ENCODE results near the gene PPP1R26. TPM values are rescaled to one million over a fixed set of nuclear protein-coding genes. Genes with fewer than 3 reads are reported as not detected.
A peak's percentile ranks its signal among the peaks of the same experiment; 100 is the strongest.

PPP1R26 gene
- polyA plus RNA-seq, 1 donor from 2014 or later: 20.1 TPM

GRCh38 chr9:135478191-135478590 lies 1.4 kb upstream of the PPP1R26 start:
- no peak overlapping the region for H3K4me2 ChIP-seq (ENCODE audit: low read length)
- no peaks in the 10 kb centered on the region for H4K20me1 ChIP-seq (ENCODE audit: insufficient read depth)
- no peak overlapping the region for H3K27ac ChIP-seq (ENCODE audit: low read length)
- H3K9ac ChIP-seq (ENCODE audit: low read length): no peak overlapping the region
- H3K27me3 ChIP-seq (ENCODE audit: insufficient read depth, low read depth, low read length): no peaks in the 10 kb centered on the region
- H3K79me2 ChIP-seq (replicated peaks; ENCODE audit: insufficient read depth, low read length): no peaks in the 10 kb centered on the region
- H2AFZ ChIP-seq (ENCODE audit: low read depth, low read length): no peak overlapping the region
- no peaks in the 10 kb centered on the region for H3K9me2 ChIP-seq (ENCODE audit: insufficient read depth, low read length)
- no peak overlapping the region for H3K4me3 ChIP-seq (ENCODE audit: low read length)
- H3K9me3 ChIP-seq (ENCODE audit: low read length): no peaks in the 10 kb centered on the region
- TF ChIP-seq EP300 (conservative IDR thresholded peaks at IDR 0.05; ENCODE audit: poor library complexity, severe bottlenecking) (no peak), CTCF (IDR thresholded peaks at IDR 0.05; ENCODE audit: poor library complexity, severe bottlenecking) (no peak), RAD21 (conservative IDR thresholded peaks at IDR 0.05) (no peak), EZH2 (IDR thresholded peaks at IDR 0.05; ENCODE audit: borderline replicate concordance, insufficient read depth, low read length, poor library complexity, severe bottlenecking) (no peak), POLR2AphosphoS5 (IDR thresholded peaks at IDR 0.05) (no peak), REST (IDR thresholded peaks at IDR 0.05; ENCODE audit: borderline replicate concordance) (no peak), TAF1 (IDR thresholded peaks at IDR 0.05; ENCODE audit: low read depth) (no peak), SMC3 (conservative IDR thresholded peaks at IDR 0.05; ENCODE audit: poor library complexity) (no peak), MXI1 (conservative IDR thresholded peaks at IDR 0.05; ENCODE audit: poor library complexity, severe bottlenecking) (no peak)
- H3K36me3 ChIP-seq (ENCODE audit: insufficient read depth, low read length): no peaks in the 10 kb centered on the region
- no peaks in the 10 kb centered on the region for H3F3A ChIP-seq (ENCODE audit: insufficient read depth, low read length, poor library complexity, severe bottlenecking)

- Histone ChIP-seq H3K79me2 (replicated peaks; ENCODE audit: insufficient read depth, low read length) (no peaks in the 10 kb centered on the region), H2AFZ (ENCODE audit: low read depth, low read length) (no peak overlapping the region), H3K36me3 (ENCODE audit: insufficient read depth, low read length) (no peaks in the 10 kb centered on the region), H3K9me2 (ENCODE audit: insufficient read depth, low read length) (no peaks in the 10 kb centered on the region), H3K27me3 (ENCODE audit: insufficient read depth, low read depth, low read length) (no peaks in the 10 kb centered on the region), H4K20me1 (ENCODE audit: insufficient read depth) (no peaks in the 10 kb centered on the region), H3K4me3 (ENCODE audit: low read length) (peak overlapping the region; percentile 45), H3K9me3 (ENCODE audit: low read length) (no peaks in the 10 kb centered on the region), H3F3A (ENCODE audit: insufficient read depth, low read length, poor library complexity, severe bottlenecking) (no peaks in the 10 kb centered on the region), H3K4me2 (ENCODE audit: low read length) (no peak overlapping the region), H3K27ac (ENCODE audit: low read length) (no peak overlapping the region), H3K9ac (ENCODE audit: low read length) (no peak overlapping the region)
- TF ChIP-seq REST (IDR thresholded peaks at IDR 0.05; ENCODE audit: borderline replicate concordance) (no peak), CTCF (IDR thresholded peaks at IDR 0.05; ENCODE audit: poor library complexity, severe bottlenecking) (peak; percentile 63), MXI1 (conservative IDR thresholded peaks at IDR 0.05; ENCODE audit: poor library complexity, severe bottlenecking) (no peak)
These were observed 633 bp upstream of the PPP1R26 start for GRCh38 chr9:135478829-135479468.
